H9 (cell line): ENCODE data around the gene PYGB. TPM values are rescaled to one million over a fixed set of nuclear protein-coding genes. Genes with fewer than 3 reads are reported as not detected.

Experiments used
- DNase-seq: peaks from one replicate; pipeline ENCODE4 v3.0.0-alpha.2; 2017
- H2AFZ ChIP-seq: one replicate; pipeline ENCODE4 v1.6.1; 2013; ENCODE audit warnings: mild to moderate bottlenecking, low read length, control low read depth, moderate library complexity
- H2AK5ac ChIP-seq: 2 replicates; pipeline ENCODE4 v1.6.1; 2013; ENCODE audit warnings: low read length, control low read depth, mixed read lengths; ENCODE audit not compliant: insufficient read length
- H2BK120ac ChIP-seq: one replicate; pipeline ENCODE4 v1.6.1; 2013; ENCODE audit warnings: low read depth, mild to moderate bottlenecking, low read length, control low read depth, inconsistent platforms; ENCODE audit not compliant: poor library complexity, severe bottlenecking
- H2BK12ac ChIP-seq: 2 replicates; pipeline ENCODE4 v1.6.1; 2013; ENCODE audit warnings: low read length, control low read depth, mixed read lengths, low read depth; ENCODE audit not compliant: insufficient read length
- H2BK15ac ChIP-seq: 2 replicates; pipeline ENCODE4 v1.6.1; 2013; ENCODE audit warnings: low read depth, low read length, control low read depth
- H2BK20ac ChIP-seq: one replicate; pipeline ENCODE4 v1.6.1; 2013; ENCODE audit warnings: low read depth, mild to moderate bottlenecking, low read length, control low read depth, inconsistent platforms; ENCODE audit not compliant: poor library complexity, severe bottlenecking
- H2BK5ac ChIP-seq: 2 replicates; pipeline ENCODE4 v1.6.1; 2013; ENCODE audit warnings: low read length, control low read depth, mixed read lengths; ENCODE audit not compliant: insufficient read length
- H3K14ac ChIP-seq: 2 replicates; pipeline ENCODE4 v1.6.1; 2013; ENCODE audit warnings: low read length, control low read depth; ENCODE audit not compliant: insufficient read depth
- H3K18ac ChIP-seq: 2 replicates; pipeline ENCODE4 v1.6.1; 2013; ENCODE audit warnings: low read depth, mild to moderate bottlenecking, mixed read lengths, low read length, control low read depth; ENCODE audit not compliant: insufficient read length
- H3K23ac ChIP-seq: 2 replicates; pipeline ENCODE4 v1.6.1; 2013; ENCODE audit warnings: low read length, control low read depth, mixed read lengths, low read depth; ENCODE audit not compliant: insufficient read length
- H3K23me2 ChIP-seq: 2 replicates; pipeline ENCODE4 v1.6.1; 2013; ENCODE audit warnings: low read depth, mild to moderate bottlenecking, mixed read lengths, low read length, control low read depth; ENCODE audit not compliant: insufficient read length, poor library complexity, severe bottlenecking
- H3K27ac ChIP-seq: 2 replicates; pipeline ENCODE4 v1.5.1; 2013; ENCODE audit warnings: low read length, control low read depth, mixed read lengths, low read depth; ENCODE audit not compliant: insufficient read length
- H3K27me3 ChIP-seq: 2 replicates; pipeline ENCODE4 v1.6.1; 2013; ENCODE audit warnings: low read length, control low read depth, inconsistent platforms; ENCODE audit not compliant: insufficient read depth
- H3K4ac ChIP-seq: 2 replicates; pipeline ENCODE4 v1.6.1; 2013; ENCODE audit warnings: low read depth, mild to moderate bottlenecking, control low read depth, inconsistent platforms, low read length, moderate library complexity
- H3K4me1 ChIP-seq: 2 replicates; pipeline ENCODE4 v1.6.1; 2013; ENCODE audit warnings: low read length, control low read depth, inconsistent platforms; ENCODE audit not compliant: insufficient read depth
- H3K4me2 ChIP-seq: 2 replicates; pipeline ENCODE4 v1.6.1; 2013; ENCODE audit warnings: low read length, control low read depth, mixed read lengths; ENCODE audit not compliant: insufficient read length, insufficient read depth
- H3K56ac ChIP-seq: 2 replicates; pipeline ENCODE4 v1.6.1; 2013; ENCODE audit warnings: low read depth, mild to moderate bottlenecking, mixed read lengths, low read length, control low read depth; ENCODE audit not compliant: insufficient read length
- H3K79me1 ChIP-seq: 2 replicates; pipeline ENCODE4 v1.6.1; 2013; ENCODE audit warnings: low read depth, mild to moderate bottlenecking, moderate library complexity, low read length, control low read depth, inconsistent platforms; ENCODE audit not compliant: insufficient read depth, poor library complexity, severe bottlenecking
- H3K79me2 ChIP-seq: 2 replicates; pipeline ENCODE4 v1.6.1; 2013; ENCODE audit warnings: low read length, control low read depth, inconsistent platforms; ENCODE audit not compliant: insufficient read depth
- H3K9ac ChIP-seq: 2 replicates; pipeline ENCODE4 v1.6.1; 2013; ENCODE audit warnings: low read length, control low read depth, mixed read lengths; ENCODE audit not compliant: insufficient read length; ENCODE audit errors: extremely low read depth
- H3K9me3 ChIP-seq: one replicate; pipeline ENCODE4 v1.6.1; 2013; ENCODE audit warnings: low read depth, low read length, inconsistent platforms; ENCODE audit not compliant: control insufficient read depth
- H3T11ph ChIP-seq: one replicate; pipeline ENCODE4 v1.6.1; 2013; ENCODE audit warnings: mild to moderate bottlenecking, low read length, control low read depth, inconsistent platforms
- H4K20me1 ChIP-seq: one replicate; pipeline ENCODE4 v1.6.1; 2013; ENCODE audit not compliant: control insufficient read depth, insufficient read length, insufficient read depth
- H4K5ac ChIP-seq: 2 replicates; pipeline ENCODE4 v1.6.1; 2013; ENCODE audit warnings: low read depth, mild to moderate bottlenecking, mixed read lengths, low read length, control low read depth; ENCODE audit not compliant: insufficient read length
- H4K8ac ChIP-seq: replicated peaks from 2 replicates; pipeline ENCODE4 v1.6.1; 2013; ENCODE audit warnings: low read length, control low read depth, mixed read lengths, low read depth; ENCODE audit not compliant: insufficient read length
- H4K91ac ChIP-seq: 2 replicates; pipeline ENCODE4 v1.6.1; 2013; ENCODE audit warnings: low read depth, mild to moderate bottlenecking, moderate library complexity, mixed read lengths, low read length, control low read depth; ENCODE audit not compliant: insufficient read length
- H3K27ac Mint-ChIP-seq, 3 experiments: 2 replicates in 2 of 3; 3 replicates in 1 of 3; pipeline ENCODE4 v1.8.0; 2020 to 2021; ENCODE audit warnings: mixed read lengths in 3 of 3, mild to moderate bottlenecking in 1 of 3, moderate library complexity in 1 of 3
- H3K27me3 Mint-ChIP-seq: 2 replicates; pipeline ENCODE4 v1.8.0; 2021; ENCODE audit warnings: low read depth, mild to moderate bottlenecking, moderate library complexity, mixed read lengths
- H3K36me3 Mint-ChIP-seq, 3 experiments: 2 replicates in 2 of 3; 3 replicates in 1 of 3; pipeline ENCODE4 v1.8.0; 2020 to 2021; ENCODE audit warnings: low read depth in 3 of 3, mixed read lengths in 3 of 3; ENCODE audit not compliant: insufficient read depth in 1 of 3
- H3K4me1 Mint-ChIP-seq, 2 experiments: 2 replicates each; pipeline ENCODE4 v1.8.0; 2020; ENCODE audit warnings: mixed read lengths in 2 of 2
- H3K4me3 Mint-ChIP-seq, 2 experiments: 2 replicates in 1 of 2; 3 replicates in 1 of 2; pipeline ENCODE4 v1.8.0; 2020 to 2021; ENCODE audit warnings: mild to moderate bottlenecking in 2 of 2, mixed read lengths in 2 of 2, moderate library complexity in 1 of 2
- H3K9me3 Mint-ChIP-seq, 2 experiments: 2 replicates in 1 of 2; 3 replicates in 1 of 2; pipeline ENCODE4 v1.8.0; 2020; ENCODE audit warnings: mild to moderate bottlenecking in 2 of 2, mixed read lengths in 2 of 2, moderate library complexity in 1 of 2
- CTCF ChIP-seq: fragments of 200-600 bp; sonication (generic); conservative IDR thresholded peaks from 3 replicates; pipeline ENCODE4 v1.8.0; 2021; ENCODE audit warnings: antibody characterized with exemption, mild to moderate bottlenecking
- WGBS: extraction: QIAGEN DNeasy Blood & Tissue Kit; methylation state at CpG from one replicate; pipeline ENCODE4 v1.1.7; 2013; ENCODE audit warnings: missing lambda C conversion rate, low lambda C conversion rate, mixed read lengths; ENCODE audit not compliant: insufficient read length; ENCODE audit errors: extremely low coverage; 5-methylcytosine and 5-hydroxymethylcytosine counted together
- total RNA-seq: library from RNA; stranded (reverse); gene quantifications from 2 replicates; pipeline ENCODE4 v1.2.1, GENCODE V29; 2021

The PYGB gene
- total RNA-seq, 1 experiment from 2014 or later, result 46.9 TPM

DNA sequence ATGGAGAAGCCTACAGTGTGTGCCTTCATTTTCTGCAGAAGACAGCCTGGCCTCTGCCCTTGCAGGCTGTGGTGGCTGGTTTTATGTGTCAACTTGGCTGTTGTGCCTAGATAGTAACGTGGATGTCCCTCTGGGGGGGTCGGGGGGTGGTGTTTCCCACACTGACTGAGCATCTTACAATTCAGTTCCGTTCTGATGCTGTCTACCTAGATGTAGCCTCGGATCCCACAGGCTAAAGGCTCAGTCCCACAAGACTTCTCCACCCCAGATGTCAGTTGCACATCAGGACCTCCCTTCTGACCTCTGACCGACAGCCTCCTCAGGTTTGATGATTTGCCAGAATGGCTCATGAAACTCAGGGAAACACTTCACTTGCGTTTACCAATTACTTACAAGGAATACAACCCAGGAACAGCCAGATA lies 4.4 kb downstream of the PYGB start:
- Histone ChIP-seq H3K56ac (no peak overlapping the region), H3K23ac (no peak overlapping the region), H3K4me2 (no peak overlapping the region)

More for the DNA sequence above, 4.4 kb downstream of the PYGB start:
- Histone ChIP-seq H2BK5ac (no peak overlapping the region), H3K14ac (no peak overlapping the region), H4K8ac (no peak overlapping the region), H4K20me1 (no peaks in the 10 kb centered on the region), H2AFZ (no peak overlapping the region), H3K79me1 (no peaks in the 10 kb centered on the region), H3K27ac (no peak overlapping the region), H3K9me3 (no peaks in the 10 kb centered on the region), H3K9ac (no peak overlapping the region), H3K4ac (no peak overlapping the region), H4K5ac (no peak overlapping the region), H2AK5ac (no peak overlapping the region), H2BK20ac (no peak overlapping the region), H3K23me2 (peaks cover 5% of the 10 kb centered on the region), H3K4me1 (no peaks in the 10 kb centered on the region), H2BK15ac (no peak overlapping the region), H2BK12ac (no peak overlapping the region), H3K79me2 (peaks cover 7% of the 10 kb centered on the region; the same call in 1 of the 2 replicates), H3K18ac (no peak overlapping the region), H4K91ac (no peak overlapping the region), H3K27me3 (no peaks in the 10 kb centered on the region), H3T11ph (no peak overlapping the region), H2BK120ac (no peak overlapping the region)
- TF ChIP-seq CTCF, result no peak
- Mint-ChIP-seq H3K9me3 (no peaks in the 10 kb centered on the region), H3K4me1 (peaks cover 27 to 35% of the 10 kb centered on the region in 2 experiments), H3K4me3 (no peak overlapping the region), H3K27ac (no peak overlapping the region; a peak in 1 of 7 replicates), H3K27me3 (no peaks in the 10 kb centered on the region), H3K36me3 (peaks cover 4 to 12% (median 4%) of the 10 kb centered on the region in 3 experiments; a peak in 4 of 7 replicates)
- no peak for DNase-seq
- no CpG with 5 or more reads among the region's 6 CpGs for WGBS
